GM15510 (cell line): ENCODE results near the gene ALDH1L1.

Experiments
- POLR2A ChIP-seq: IDR thresholded peaks from 3 replicates; pipeline ENCODE4 v1.6.1; 2011; ENCODE audit warnings: borderline replicate concordance; ENCODE audit not compliant: insufficient read length; ENCODE audit errors: extremely low read depth

ALDH1L1 gene

DNA sequence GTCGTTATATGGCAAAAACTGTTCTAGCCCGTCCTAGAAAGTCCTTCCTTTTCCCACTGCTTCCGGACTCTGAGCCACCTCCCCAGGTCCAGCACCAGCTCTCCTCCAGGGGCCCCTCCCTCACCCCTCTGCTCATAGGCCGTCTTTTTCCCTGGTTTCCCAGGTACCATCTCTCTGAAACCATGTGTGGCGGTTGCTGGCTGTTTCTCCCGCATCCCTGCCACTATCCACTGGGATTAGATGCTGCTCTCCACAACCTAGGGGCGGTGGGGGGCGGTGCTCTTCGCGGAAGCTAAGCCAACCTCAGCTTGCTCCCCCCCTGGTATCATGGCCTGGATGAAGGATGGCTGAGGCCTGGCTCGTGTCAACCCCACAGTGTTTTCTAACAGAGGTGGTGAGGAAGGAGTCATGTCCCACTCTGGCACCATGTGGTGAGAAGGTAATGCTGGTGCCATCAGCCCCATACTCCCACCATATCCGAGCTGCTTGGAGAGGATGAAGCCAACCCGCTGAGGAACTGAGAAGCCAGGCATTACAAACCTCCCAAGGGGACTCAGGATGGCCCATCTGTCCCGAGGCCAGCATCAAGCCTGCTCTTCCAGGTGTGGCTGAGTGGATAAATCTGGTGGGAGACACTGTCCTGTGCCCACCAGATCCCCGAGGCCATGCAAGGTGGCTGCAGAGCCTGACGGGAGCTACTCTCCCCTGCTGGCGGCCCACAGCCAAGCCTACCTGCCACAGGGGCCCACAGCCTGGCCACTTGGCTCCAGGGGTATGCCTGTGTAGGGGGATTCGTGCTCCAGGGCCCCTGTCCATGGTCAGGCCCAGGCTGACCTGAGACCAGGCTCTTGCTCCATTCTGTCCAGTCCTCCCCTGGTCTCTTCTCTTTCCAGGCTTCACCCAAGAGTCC lies 68.6 kb downstream of the ALDH1L1 start:
- TF ChIP-seq POLR2A: no peak

- TF ChIP-seq POLR2A: no peak
Observed at GRCh38 chr3:126111126-126111551, 69.2 kb downstream of the ALDH1L1 start.

GRCh38 chr3:126110431-126111125 lies 69.8 kb downstream of the ALDH1L1 start:
- TF ChIP-seq POLR2A: no peak

DNA sequence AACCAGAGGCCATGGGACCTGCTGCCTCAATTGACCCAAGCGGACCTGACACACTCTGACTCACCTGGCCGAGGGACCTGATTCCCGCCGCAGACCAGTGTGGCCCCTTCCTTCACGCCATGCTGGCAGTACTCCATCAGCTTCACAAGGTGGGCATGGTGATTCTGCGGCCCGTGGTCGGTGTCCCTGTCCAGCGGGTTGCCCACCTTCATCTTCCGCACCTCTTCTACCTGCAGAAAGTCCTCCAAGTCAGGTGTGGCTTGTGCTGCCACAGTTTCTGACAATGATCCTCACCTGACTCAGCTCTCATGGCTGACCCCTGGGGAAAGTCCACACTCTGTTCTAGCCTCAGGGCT lies 70.5 kb downstream of the ALDH1L1 start:
- no peak for TF ChIP-seq POLR2A

DNA sequence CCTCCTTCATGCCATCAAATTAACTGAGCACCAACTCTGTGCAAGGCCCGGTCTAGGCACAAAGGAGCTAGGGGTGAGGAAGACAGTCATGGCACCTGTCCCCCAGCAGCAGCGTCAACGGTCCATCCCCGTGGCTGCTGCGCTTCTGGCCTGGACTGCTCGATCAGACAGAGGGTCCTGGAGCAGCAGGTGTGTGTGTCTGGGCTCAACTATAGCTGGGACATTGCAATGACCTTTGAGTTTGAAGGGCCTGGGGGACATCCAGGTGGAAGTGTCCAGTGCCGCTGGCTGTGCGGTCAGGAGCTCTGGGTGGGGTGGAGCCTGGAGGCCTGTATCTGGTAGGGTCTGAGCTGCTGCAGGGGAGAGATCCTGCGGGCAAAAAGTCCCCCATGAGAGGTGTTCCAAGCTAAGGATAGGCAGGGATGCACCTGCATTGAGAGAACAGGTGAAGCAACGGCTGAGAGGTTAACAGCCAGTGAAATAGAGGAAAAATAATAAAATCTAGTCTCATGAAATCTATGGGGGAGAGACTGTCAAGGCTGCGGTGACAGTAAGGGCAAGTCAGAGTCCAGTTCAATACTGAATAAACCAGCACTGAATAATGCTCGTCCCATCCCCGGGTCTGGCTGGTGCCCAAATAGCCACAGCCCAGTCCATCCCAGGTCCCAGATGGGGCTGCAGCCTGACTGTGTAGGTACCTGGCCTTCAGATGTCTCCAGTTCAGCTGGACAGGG lies 71.1 kb downstream of the ALDH1L1 start:
- TF ChIP-seq POLR2A: no peak

DNA sequence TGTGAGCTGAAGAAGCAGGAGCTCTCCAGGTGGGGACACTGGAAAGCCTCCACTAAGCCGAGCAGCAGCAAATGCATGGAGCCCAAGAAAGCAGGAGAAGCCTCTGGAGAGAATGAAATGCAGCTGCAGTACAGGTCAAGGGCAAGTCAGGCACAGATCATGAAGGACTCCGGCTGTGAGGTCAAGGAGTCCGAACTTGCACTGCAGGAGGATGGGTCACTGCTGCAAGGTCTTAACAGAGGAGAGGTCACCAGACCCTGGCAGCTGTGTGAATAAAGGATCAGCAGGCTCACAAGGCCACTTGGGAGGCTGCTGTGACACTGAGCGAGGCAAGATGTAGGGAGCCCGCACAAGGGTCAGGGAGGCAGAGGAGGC lies 71.7 kb downstream of the ALDH1L1 start:
- TF ChIP-seq POLR2A: no peak

- TF ChIP-seq POLR2A: no peak
Observed at GRCh38 chr3:126107957-126108675, 72.3 kb downstream of the ALDH1L1 start.

GRCh38 chr3:126107203-126107939 lies 73.0 kb downstream of the ALDH1L1 start:
- no peak for TF ChIP-seq POLR2A

DNA sequence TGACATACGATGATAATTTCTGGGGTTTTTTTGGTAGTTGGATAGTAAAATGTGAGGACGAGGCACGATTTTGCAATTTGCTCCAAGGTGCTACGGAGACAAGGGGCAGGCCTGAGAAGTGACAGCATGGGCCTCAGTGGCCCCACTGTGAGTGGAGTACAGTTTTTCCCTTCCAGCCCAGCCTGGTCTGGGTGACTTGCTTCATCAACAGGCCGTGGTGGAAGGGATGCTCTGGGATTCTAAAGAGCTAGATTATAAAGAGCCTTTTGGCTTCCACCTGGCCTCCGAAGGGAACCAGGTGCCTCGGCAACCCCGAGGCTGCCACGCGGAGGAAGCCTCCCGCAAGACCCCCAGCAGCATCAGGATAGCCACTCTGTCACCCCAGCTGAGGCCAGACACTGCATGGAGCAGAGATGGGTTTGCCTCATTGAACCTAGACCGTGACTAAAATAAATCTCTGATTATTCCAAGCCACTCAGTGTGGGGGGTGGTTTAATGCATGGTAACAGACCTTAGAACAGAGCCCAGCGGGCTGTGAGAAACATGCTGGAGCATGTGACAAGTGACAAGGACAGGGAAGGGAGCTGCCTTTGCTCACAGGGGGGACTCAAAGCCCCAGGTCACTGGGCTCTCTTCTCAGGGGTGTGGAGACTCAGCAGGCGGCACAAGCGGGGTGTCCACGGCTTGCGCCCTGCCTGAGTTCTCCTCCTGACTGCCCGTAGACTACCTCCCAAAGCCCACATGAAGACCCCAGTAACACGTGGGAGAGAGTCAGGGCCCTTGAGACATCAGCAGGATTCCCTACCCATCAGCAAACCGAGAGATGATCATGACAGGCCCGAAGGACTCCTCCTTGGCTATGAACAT lies 73.8 kb downstream of the ALDH1L1 start:
- TF ChIP-seq POLR2A: no peak

DNA sequence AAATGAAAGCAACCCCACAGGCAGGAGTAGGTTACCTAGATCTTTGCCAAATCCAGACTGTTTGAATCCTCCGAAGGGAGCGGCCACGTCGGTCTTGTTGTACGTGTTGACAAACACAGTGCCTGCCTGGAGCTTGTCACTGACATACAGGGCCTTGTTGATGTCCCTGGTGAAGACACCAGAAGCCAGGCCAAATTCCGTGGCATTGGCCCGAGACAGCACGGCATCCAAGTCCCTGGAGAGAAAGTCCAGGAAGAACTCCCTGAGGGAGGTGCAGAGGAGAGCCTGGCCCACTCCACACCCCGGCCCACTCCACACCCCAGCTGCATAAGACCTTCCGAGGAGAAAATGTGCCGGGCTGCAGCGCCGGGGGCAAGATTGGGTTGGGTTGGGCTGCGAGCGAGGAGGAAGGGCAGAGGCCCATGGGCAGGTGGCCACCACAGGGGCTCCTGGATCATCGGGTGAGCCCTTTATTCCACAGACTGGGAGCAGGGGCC lies 74.6 kb downstream of the ALDH1L1 start:
- TF ChIP-seq POLR2A: no peak

GRCh38 chr3:126104742-126105605 lies 75.4 kb downstream of the ALDH1L1 start:
- no peak for TF ChIP-seq POLR2A

GRCh38 chr3:126104028-126104635 lies 76.3 kb downstream of the ALDH1L1 start:
- TF ChIP-seq POLR2A: no peak
